ENCODE measurements around the gene CARMIL3.

CARMIL3 gene

GRCh38 chr14:24074625-24075484 lies 23.0 kb downstream of the CARMIL3 start:
- in situ Hi-C loops (cut with MboI; ENCODE audit: low sequenced_read_pairs) = no loop called here

GRCh38 chr14:24075485-24076301 lies 23.9 kb downstream of the CARMIL3 start:
- in situ Hi-C loops (cut with MboI; ENCODE audit: low sequenced_read_pairs) = no loop called here

GRCh38 chr14:24076302-24076601 lies 24.4 kb downstream of the CARMIL3 start:
- in situ Hi-C loops (cut with MboI; ENCODE audit: low sequenced_read_pairs) = no loop called here

DNA sequence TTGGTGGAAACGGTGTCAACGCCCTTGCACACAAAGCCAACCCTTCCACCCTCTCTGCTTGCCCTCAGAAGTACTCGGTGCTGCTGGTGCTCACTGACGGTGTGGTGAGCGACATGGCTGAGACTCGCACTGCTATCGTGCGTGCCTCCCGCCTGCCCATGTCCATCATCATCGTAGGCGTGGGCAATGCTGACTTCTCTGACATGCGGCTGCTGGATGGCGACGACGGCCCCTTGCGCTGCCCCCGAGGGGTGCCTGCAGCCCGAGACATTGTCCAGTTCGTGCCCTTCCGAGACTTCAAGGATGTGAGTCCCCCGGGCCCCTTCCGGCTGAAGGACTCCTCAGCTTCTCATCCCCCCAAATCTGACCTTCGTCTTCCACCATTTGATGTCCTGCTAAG lies 25.3 kb downstream of the CARMIL3 start:
- in situ Hi-C loops (cut with MboI; ENCODE audit: low sequenced_read_pairs) = no loop called here

DNA sequence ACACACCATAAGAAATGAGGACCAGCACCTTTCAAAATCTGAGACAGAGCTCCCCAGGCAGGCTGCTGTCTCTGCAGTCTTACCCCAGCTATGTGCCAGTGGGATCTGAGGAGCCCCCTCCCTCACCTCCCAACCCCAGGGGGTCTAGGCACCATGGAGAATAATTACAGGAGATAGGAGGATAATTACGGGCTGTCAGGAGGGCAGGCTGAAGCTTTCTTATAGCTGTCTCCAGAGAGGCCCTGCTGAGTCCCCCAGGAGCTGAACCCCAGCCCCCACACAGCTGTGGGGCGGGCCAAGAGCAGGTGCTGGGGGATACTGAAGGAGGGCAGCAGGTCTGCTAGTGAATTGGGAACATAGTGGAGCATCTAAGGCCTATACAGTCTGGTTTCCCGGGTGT lies 26.3 kb downstream of the CARMIL3 start:
- in situ Hi-C loops (cut with MboI; ENCODE audit: low sequenced_read_pairs) = no loop called here

DNA sequence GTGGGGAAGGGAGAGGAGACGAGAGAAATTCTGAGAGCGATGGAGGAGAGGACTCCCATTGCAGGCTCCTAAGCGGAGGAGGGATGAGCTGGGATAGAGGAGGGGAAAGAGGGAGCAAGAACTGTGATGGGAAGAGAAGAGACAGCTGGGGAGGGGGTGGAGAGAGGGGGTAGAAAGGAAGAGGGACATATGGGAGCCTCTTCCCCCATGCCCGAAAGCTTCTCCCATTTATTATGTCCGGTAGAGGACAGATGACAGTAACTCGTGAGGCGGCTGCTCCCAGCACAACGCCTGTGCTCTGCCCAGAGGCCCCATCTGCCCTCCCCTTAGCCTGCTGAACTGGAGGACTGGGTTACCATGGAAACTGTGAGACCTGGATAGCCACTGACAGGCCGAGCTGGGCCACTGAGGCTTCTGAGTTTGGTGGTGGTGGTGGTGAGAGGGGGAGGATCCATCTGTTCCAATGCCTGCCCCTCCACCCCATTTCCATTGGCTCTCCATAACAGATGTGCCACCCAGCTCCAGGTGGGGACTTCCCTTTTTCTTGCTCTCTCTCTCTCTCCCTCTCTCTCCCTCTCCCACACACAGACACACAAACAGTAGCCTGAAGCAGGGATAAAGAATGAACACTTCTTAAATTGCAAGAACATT lies 27.8 kb downstream of the CARMIL3 start:
- in situ Hi-C loops (cut with MboI; ENCODE audit: low sequenced_read_pairs) = no loop called here

GRCh38 chr14:24080142-24080530 lies 28.3 kb downstream of the CARMIL3 start:
- in situ Hi-C loops (cut with MboI; ENCODE audit: low sequenced_read_pairs) = no loop called here

- in situ Hi-C loops (cut with MboI; ENCODE audit: low sequenced_read_pairs) = no loop called here
Observed at GRCh38 chr14:24080888-24081738, 29.3 kb downstream of the CARMIL3 start.

GRCh38 chr14:24081739-24082211 lies 30.0 kb downstream of the CARMIL3 start:
- in situ Hi-C loops (cut with MboI; ENCODE audit: low sequenced_read_pairs) = no loop called here

DNA sequence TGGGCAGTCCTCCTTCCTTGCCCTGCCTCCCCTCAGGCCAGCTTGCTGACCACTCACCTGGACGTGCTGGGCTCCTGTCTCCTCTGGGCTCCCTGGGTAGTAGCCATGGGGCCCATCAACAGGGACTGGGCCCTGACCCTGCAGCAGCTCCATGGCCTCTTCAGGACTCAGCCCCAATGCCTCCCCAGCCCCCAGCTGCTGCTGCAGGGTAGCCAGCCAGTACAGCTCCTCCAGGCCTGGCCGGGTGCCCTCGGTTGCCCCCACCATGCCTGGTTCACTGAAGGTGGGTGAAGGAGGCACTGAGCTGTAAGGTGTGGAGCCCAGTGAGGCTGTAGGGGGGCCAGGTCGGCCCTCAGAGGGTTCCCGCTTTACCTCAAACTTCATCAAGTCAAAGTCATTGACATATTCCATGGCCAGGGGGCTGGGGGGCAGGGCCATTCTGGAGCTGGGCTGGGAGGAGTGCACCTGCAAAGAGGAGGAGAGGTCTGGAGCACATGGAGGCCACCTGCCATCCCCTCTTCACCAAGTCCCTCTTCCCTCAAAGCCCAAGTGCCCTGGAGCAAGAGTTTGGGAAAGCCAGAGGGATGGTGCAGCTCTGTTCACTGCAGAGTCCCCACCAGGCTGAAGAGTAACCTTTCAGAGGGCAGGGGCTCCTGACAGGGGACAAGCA lies 30.7 kb downstream of the CARMIL3 start:
- in situ Hi-C loops (cut with MboI; ENCODE audit: low sequenced_read_pairs) = no loop called here

DNA sequence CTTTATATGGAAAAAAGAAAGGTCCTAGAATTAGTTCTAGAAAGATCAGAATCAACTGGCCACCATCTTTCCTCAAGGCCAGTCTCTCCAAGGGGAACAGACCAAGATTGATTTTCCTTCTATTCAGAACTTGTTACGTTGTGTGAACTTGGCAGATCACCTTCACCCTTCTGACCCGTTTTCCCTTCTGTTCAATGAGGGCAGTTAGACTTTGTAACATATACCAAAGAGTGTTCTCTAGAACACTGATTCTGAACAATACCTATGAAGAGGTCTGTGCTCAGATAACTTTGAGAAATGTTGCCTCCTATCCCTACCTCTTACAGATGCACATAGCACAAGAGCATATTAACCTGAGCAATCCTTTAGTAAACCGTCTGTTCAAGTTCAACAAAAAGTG lies 31.7 kb downstream of the CARMIL3 start:
- in situ Hi-C loops (cut with MboI; ENCODE audit: low sequenced_read_pairs) = no loop called here

DNA sequence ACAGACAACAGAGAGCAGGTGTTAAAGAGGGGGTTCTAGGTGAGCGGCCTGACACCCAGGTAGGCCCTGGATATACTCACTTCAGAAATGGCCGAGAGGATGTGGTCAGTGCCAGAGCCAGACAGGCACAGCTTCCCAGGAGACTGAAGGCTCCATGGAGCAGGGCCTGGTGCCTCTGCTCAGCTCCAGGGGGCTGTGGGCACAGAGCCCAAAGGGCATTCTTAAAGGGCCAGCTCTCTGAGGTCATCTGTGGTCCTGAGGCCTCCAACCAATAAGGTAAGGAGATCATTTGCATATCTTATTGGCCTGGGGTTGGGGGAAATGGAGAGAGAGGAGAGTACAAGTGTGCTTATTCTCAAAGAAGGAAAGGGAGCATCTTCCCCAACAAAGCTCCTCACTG lies 32.6 kb downstream of the CARMIL3 start:
- in situ Hi-C loops (cut with MboI; ENCODE audit: low sequenced_read_pairs) = no loop called here

DNA sequence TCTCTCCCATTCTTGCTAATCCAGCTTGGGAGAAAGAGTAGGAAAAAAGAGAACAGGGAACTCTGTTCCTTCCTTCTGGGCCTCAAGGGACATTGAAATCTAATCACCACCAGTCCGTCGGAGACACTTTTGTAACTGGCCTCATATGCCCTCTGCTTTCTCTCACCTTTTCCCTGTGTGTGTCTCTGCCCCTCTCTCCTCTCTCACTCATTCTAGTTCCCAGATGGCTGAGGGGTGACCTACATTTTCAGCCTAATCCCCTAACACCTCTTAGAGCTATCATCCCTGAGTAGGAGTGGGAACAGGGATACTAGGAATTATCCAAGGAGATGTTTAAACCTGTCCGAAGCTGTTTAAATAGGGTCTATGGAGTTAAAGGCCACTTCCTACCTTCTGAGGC lies 33.4 kb downstream of the CARMIL3 start:
- in situ Hi-C loops (cut with MboI; ENCODE audit: low sequenced_read_pairs) = no loop called here

GRCh38 chr14:24086193-24086955 lies 34.6 kb downstream of the CARMIL3 start:
- in situ Hi-C loops (cut with MboI; ENCODE audit: low sequenced_read_pairs) = no loop called here

- in situ Hi-C loops (cut with MboI; ENCODE audit: low sequenced_read_pairs) = no loop called here
Observed at GRCh38 chr14:24087004-24087403, 35.2 kb downstream of the CARMIL3 start.

DNA sequence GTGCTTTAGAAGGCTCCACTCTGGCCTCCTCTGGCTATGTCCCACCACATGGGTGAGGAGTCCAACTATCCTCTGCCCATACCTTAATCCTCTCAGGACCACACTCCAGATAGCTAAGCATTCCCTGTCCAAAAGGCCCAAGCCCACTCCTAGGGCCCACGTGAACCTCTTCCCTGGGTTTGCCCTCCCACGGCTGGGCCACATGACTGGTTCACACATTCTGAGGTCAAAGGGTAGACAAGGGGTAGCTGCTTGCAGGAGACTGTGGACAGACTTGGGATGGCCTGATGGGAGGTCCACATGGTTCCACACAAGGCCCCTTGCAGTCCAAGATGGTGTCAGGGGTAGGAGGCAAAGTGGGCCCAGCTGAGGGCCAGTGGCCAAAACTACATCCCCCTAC lies 36.3 kb downstream of the CARMIL3 start:
- in situ Hi-C loops (cut with MboI; ENCODE audit: low sequenced_read_pairs) = no loop called here

- in situ Hi-C loops (cut with MboI; ENCODE audit: low sequenced_read_pairs) = no loop called here
Observed at GRCh38 chr14:24089890-24090289, 38.1 kb downstream of the CARMIL3 start.

DNA sequence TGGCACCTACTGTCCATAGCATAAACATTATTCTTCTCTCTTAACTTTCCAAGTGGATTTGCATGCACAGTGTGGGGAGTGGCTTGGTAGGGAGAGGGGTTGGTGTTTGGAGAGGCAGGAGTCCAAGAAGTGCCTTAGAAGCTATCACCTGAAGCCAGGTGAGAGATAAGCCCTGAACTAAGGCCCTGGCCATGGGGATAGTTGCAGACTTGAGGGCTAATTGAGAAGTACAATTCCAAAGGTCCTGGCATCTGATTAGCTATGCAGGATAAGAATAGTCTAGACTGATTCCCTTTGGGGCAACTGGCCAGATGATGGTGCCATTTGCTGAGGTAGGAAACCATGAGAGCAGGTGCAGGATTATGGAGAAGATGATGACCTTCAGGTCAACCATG lies 40.3 kb downstream of the CARMIL3 start:
- in situ Hi-C loops (cut with MboI; ENCODE audit: low sequenced_read_pairs) = no loop called here

GRCh38 chr14:24092505-24093206 lies 40.8 kb downstream of the CARMIL3 start:
- in situ Hi-C loops (cut with MboI; ENCODE audit: low sequenced_read_pairs) = no loop called here
